Upper lobe of right lung (tissue), 1 donor: ENCODE measurements around the gene RBBP9. TPM values are rescaled to one million over a fixed set of nuclear protein-coding genes. Genes with fewer than 3 reads are reported as not detected.

Experiments used
- ATAC-seq: fragments of 200-7000 bp; cut with Tn5 transposase; one replicate; pipeline ENCODE4 v1.9.1; 2020; ENCODE audit warnings: mild to moderate bottlenecking, moderate library complexity
- DNase-seq: peaks from one replicate; pipeline ENCODE4 v3.0.0-alpha.2; 2020
- H3K27ac ChIP-seq: fragments of 200-600 bp; one replicate; pipeline ENCODE4 v1.8.0; 2022
- H3K27me3 ChIP-seq: fragments of 200-600 bp; one replicate; pipeline ENCODE4 v1.8.0; 2022; ENCODE audit warnings: mild to moderate bottlenecking
- H3K36me3 ChIP-seq: fragments of 200-600 bp; one replicate; pipeline ENCODE4 v1.8.0; 2022
- H3K4me1 ChIP-seq: fragments of 200-600 bp; one replicate; pipeline ENCODE4 v1.8.0; 2022
- H3K4me3 ChIP-seq: fragments of 200-600 bp; one replicate; pipeline ENCODE4 v1.8.0; 2022; ENCODE audit warnings: mild to moderate bottlenecking
- H3K9me3 ChIP-seq: fragments of 200-600 bp; one replicate; pipeline ENCODE4 v1.8.0; 2022
- intact Hi-C: fragments of 100-400 bp; cut with DNase I; formaldehyde crosslinking; loops from one replicate; pipeline ENCODE4 v1.11.0; 2022
- total RNA-seq: library from RNA; stranded (reverse); fragmentation: NEBNext Ultra II Directional; extraction: Animal tissue kit (Norgen Biotek cat#: 25700); gene quantifications from one replicate; pipeline ENCODE4 v1.2.1, GENCODE V29; 2021
- TF ChIP-seq, protein P1 (sequence below): fragments of 200-600 bp; IDR thresholded peaks from one replicate; pipeline ENCODE4 v1.8.0; 2022; ENCODE audit warnings: antibody characterized with exemption
- donor health status: DM: no; HTN: yes; CAD: no; lungs with severe emphysema.

RBBP9 gene
- total RNA-seq, 1 donor from 2014 or later = 14.0 TPM

DNA sequence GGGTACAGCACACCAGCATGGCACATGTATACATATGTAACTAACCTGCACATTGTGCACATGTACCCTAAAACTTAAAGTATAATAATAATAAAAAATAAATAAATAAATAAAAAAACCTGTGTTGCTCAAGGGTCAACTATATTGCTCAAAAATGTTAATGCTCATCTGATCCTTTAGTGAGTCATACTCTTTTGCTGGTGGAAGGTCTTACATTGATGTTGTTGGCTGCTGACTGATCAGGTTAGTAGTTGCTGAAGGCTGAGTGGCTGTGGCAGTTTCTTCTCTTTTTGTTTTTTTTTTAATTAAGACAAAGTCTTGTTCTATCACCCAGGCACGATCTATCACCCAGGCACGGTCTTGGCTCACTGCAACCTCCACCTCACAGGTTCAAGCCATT is 40.6 kb upstream of the RBBP9 start:
- intact Hi-C loops = no loop called here
- peaks cover 73% of the 10 kb centered on the region for H3K36me3 ChIP-seq
- no peak for ATAC-seq

DNA sequence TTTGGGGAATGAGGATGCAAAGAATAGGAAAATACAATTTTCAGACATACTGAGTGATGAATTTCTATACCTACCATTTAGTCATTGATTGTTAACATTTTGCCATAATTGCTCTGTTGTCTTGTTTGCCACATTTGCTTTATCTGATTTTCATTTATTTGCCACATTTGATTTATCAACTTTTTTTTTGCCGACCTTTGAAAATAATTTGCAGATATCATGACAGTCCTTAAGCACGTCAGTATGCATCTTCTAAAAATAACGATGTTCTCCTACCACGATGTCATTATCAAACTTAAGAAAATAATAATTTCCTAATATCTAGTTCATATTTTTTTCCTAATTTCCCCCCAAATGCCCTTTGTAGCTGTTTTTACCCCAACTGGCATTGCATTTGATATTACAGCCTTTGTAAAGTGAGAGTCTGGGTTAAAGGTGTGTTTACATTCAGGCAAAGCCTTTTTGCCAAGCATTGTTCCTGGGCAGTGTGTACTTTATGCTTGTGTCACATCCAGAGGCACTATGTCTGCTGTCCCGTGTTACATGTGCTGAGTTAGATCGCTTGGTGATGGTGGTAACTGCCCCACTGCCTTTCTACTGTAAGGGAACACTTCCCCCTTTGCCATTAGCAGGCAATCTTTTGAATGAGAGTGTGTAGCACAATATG is 37.1 kb upstream of the RBBP9 start:
- Histone ChIP-seq H3K27ac (no peak overlapping the region), H3K27me3 (no peaks in the 10 kb centered on the region), H3K4me1 (no peaks in the 10 kb centered on the region), H3K36me3 (peaks cover 77% of the 10 kb centered on the region), H3K4me3 (no peak overlapping the region), H3K9me3 (no peaks in the 10 kb centered on the region)
- no peak for DNase-seq
- TF ChIP-seq, protein P1, sequence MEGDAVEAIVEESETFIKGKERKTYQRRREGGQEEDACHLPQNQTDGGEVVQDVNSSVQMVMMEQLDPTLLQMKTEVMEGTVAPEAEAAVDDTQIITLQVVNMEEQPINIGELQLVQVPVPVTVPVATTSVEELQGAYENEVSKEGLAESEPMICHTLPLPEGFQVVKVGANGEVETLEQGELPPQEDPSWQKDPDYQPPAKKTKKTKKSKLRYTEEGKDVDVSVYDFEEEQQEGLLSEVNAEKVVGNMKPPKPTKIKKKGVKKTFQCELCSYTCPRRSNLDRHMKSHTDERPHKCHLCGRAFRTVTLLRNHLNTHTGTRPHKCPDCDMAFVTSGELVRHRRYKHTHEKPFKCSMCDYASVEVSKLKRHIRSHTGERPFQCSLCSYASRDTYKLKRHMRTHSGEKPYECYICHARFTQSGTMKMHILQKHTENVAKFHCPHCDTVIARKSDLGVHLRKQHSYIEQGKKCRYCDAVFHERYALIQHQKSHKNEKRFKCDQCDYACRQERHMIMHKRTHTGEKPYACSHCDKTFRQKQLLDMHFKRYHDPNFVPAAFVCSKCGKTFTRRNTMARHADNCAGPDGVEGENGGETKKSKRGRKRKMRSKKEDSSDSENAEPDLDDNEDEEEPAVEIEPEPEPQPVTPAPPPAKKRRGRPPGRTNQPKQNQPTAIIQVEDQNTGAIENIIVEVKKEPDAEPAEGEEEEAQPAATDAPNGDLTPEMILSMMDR = no peak
- intact Hi-C loops = no loop called here
- ATAC-seq = no peak

More for the DNA sequence above, 40.6 kb upstream of the RBBP9 start:
- TF ChIP-seq, protein P1 = no peak
- H3K27me3 ChIP-seq = no peaks in the 10 kb centered on the region
- H3K4me1 ChIP-seq = no peaks in the 10 kb centered on the region
- no peak overlapping the region for H3K4me3 ChIP-seq
- no peak overlapping the region for H3K27ac ChIP-seq
- no peak for DNase-seq
- H3K9me3 ChIP-seq = no peaks in the 10 kb centered on the region

DNA sequence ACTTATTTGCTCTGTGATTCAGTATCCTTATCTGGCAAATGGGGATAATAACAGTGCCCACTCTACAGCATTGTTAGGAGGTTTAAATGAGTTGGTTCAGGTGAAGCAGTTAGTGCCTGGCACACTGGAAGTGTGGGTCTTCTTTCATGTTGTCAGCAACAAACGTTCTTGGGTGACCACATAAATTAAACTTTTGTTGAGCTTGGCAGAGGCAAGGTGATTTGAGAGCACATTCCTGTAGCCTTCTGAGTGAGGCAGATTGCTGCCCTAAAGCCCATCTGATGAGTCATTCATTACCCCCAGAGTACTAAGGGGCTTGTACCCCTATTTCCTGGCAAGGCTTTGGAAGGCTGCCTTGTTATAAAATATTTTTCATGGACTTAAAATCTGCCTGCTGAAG is 36.5 kb upstream of the RBBP9 start:
- no peaks in the 10 kb centered on the region for H3K9me3 ChIP-seq
- intact Hi-C loops = no loop called here
- H3K27ac ChIP-seq = no peak overlapping the region
- no peak overlapping the region for H3K4me3 ChIP-seq
- TF ChIP-seq, protein P1 = no peak
- no peaks in the 10 kb centered on the region for H3K27me3 ChIP-seq
- no peak for ATAC-seq
- no peak for DNase-seq
- H3K4me1 ChIP-seq = no peaks in the 10 kb centered on the region
- peaks cover 83% of the 10 kb centered on the region for H3K36me3 ChIP-seq

DNA sequence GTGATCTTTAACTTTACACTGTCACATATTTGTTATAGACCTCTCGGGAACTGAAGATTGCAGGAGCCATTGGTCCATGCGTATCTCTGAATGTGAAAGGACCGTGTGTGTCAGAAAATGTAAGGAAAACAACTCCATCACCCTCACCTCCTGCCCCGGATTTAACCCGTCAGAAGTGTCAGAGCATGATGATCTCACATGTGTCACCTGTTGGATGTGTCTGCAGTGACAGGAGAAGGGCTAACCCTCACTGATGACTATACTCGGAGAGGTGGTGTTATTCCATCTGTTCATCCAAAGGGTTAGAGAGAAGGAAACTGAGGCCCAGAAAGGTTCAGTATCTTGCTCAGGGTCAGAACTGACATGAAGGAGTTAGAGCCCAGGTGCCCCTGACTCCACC is 35.6 kb upstream of the RBBP9 start:
- no peak overlapping the region for H3K4me3 ChIP-seq
- no peaks in the 10 kb centered on the region for H3K4me1 ChIP-seq
- DNase-seq (no peak), ATAC-seq (no peak)
- intact Hi-C loops = no loop called here
- no peaks in the 10 kb centered on the region for H3K27me3 ChIP-seq
- TF ChIP-seq, protein P1 = no peak
- H3K36me3 ChIP-seq = peaks cover 92% of the 10 kb centered on the region
- no peaks in the 10 kb centered on the region for H3K9me3 ChIP-seq
- no peak overlapping the region for H3K27ac ChIP-seq

DNA sequence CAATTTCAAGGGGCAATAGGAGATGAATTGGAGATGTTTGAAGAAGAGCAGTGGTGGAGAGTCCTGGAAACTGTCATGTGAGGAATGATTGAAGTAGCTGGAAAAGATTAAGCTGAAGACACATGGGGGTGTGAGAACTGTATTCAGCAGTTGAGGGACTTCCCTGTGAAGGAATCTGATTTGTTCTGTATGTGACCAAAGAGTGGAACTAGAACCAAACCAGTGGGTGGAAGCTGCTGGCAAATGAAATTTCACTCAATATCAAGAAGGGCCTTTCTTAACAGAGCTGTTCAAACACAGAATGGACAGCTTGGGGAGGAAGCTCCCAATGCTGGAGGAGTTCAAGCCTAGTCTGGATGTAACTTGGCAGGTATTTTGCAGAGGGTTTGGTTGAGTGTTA is 32.0 kb upstream of the RBBP9 start:
- no peak overlapping the region for H3K4me3 ChIP-seq
- H3K4me1 ChIP-seq = no peaks in the 10 kb centered on the region
- DNase-seq = no peak
- intact Hi-C loops = no loop called here
- H3K27ac ChIP-seq = no peak overlapping the region
- no peaks in the 10 kb centered on the region for H3K27me3 ChIP-seq
- H3K36me3 ChIP-seq = peaks cover 99% of the 10 kb centered on the region
- no peaks in the 10 kb centered on the region for H3K9me3 ChIP-seq
- ATAC-seq = no peak
- TF ChIP-seq, protein P1 = no peak

DNA sequence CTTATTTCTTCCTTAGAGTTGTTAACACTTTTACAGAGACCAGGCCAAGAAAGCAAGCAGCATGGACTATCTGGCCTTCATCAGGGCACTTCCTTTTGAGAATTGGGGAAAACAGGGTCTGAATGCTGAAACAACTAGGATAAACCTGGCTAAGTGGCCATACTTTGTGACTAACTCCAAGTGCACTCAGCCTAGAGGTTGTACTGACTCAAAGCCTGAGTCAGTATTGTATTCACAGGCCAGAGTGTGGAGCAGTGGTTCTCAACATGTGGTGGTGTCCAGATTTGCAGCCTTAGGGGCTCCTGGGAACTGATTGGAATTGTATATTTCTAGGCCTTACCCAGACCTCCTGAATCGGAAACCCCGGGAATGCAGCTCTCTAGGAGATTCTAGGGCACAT is 30.8 kb upstream of the RBBP9 start:
- ATAC-seq (no peak), DNase-seq (no peak)
- Histone ChIP-seq H3K4me1 (no peaks in the 10 kb centered on the region), H3K9me3 (no peaks in the 10 kb centered on the region), H3K27ac (no peak overlapping the region), H3K27me3 (no peaks in the 10 kb centered on the region), H3K4me3 (no peak overlapping the region), H3K36me3 (peaks cover 90% of the 10 kb centered on the region)
- intact Hi-C loops = no loop called here
- TF ChIP-seq, protein P1 = no peak
